ENCODE results near the gene CNIH3. TPM values are rescaled to one million over a fixed set of nuclear protein-coding genes. Genes with fewer than 3 reads are reported as not detected.

The CNIH3 gene
- total and polyA plus RNA-seq, 2 donors (not counting 3 experiments of a cell fraction or from before 2014, with no cell fraction given), result 1.3 to 2.5 TPM

- intact Hi-C loops (cut with micrococcal nuclease) (no loop called here), dilution Hi-C loops (cut with MboI; ENCODE audit: extremely low pct_ligation_motif_present, low sequenced_read_pairs) (no loop called here)
- Histone ChIP-seq H3K4me1 (ENCODE audit: control insufficient read depth, extremely low read depth, insufficient read depth, low read length) (no peaks in the 10 kb centered on the region), H3K36me3 (ENCODE audit: control insufficient read depth in 2 of 2, extremely low read depth in 1 of 2, insufficient read depth in 2 of 2, low read length in 2 of 2) (no peaks in the 10 kb centered on the region), H3K4me2 (ENCODE audit: insufficient read depth, low read length) (no peak overlapping the region), H3K9me3 (replicated peaks; ENCODE audit: control insufficient read depth, insufficient read depth, low read length) (no peaks in the 10 kb centered on the region), H3K9me1 (replicated peaks; ENCODE audit: control insufficient read depth, extremely low read depth, insufficient read depth, low read length) (no peaks in the 10 kb centered on the region), H3K4me3 (replicated peaks in 1 of 3; ENCODE audit: insufficient read depth in 1 of 3, low read depth in 1 of 3, low read length in 3 of 3) (no peak overlapping the region), H2AFZ (ENCODE audit: low read depth, low read length) (no peak overlapping the region), H3K27ac (ENCODE audit: insufficient read depth, low read depth, low read length) (no peak overlapping the region), H3K27me3 (ENCODE audit: control insufficient read depth in 2 of 2, insufficient read depth in 2 of 2, low read length in 2 of 2) (no peaks in the 10 kb centered on the region), H4K20me1 (replicated peaks; ENCODE audit: control insufficient read depth, extremely low read depth, insufficient read depth, low read length) (no peaks in the 10 kb centered on the region), H3K79me2 (ENCODE audit: control insufficient read depth, insufficient read depth, low read length) (no peaks in the 10 kb centered on the region), H3K9ac (replicated peaks; ENCODE audit: extremely low read depth, insufficient read depth, low read length) (no peak overlapping the region)
- FAIRE-seq, result no peak
- no peak for DNase-seq (ENCODE audit: low read depth, low spot score)
- POLR2A ChIA-PET, result no interaction called here
- CTCF ChIA-PET, result no interaction called here
- TF ChIP-seq JUN (IDR thresholded peaks at IDR 0.05; ENCODE audit: borderline replicate concordance, insufficient read depth, insufficient read length, low read depth), result no peak
- TF ChIP-seq EZH2 (IDR thresholded peaks at IDR 0.05; ENCODE audit: borderline replicate concordance, low read depth, low read length, severe bottlenecking), result no peak
- no peak for TF ChIP-seq GATA2 (IDR thresholded peaks at IDR 0.05; ENCODE audit: insufficient read depth, insufficient read length, low read depth, low read length)
- no peak for TF ChIP-seq MAX (IDR thresholded peaks at IDR 0.05; ENCODE audit: insufficient read depth, insufficient read length)
- TF ChIP-seq POLR2A (IDR thresholded peaks at IDR 0.05; ENCODE audit: low read depth, low read length), result no peak
- TF ChIP-seq FOS (IDR thresholded peaks at IDR 0.05; ENCODE audit: borderline replicate concordance, insufficient read depth, low read length), result no peak
- TF ChIP-seq MYC (IDR thresholded peaks at IDR 0.05; ENCODE audit: low read depth, low read length), result no peak
- no peak for TF ChIP-seq CTCF (IDR thresholded peaks at IDR 0.05; ENCODE audit: extremely low read depth in 1 of 2, insufficient read depth in 1 of 2, low read depth in 1 of 2, low read length in 2 of 2)
- no peak for TF ChIP-seq POLR2AphosphoS5 (IDR thresholded peaks at IDR 0.05; ENCODE audit: insufficient read depth, low read depth, low read length)
- BruUV-seq (replicated peaks), result no TSS peak
Measured at GRCh38 chr1:224755586-224755985, 139.5 kb downstream of the CNIH3 start.

All from endothelial cell of umbilical vein (primary cell).